Ishikawa (cell line): ENCODE results near the gene SEC14L6.

ENCODE experiments used
- CEBPB ChIP-seq: IDR thresholded peaks from 2 replicates; pipeline ENCODE4 v1.6.1; 2012
- CREB1 ChIP-seq: IDR thresholded peaks from 2 replicates; pipeline ENCODE4 v1.6.1; 2012; ENCODE audit warnings: low read depth
- EP300 ChIP-seq: IDR thresholded peaks from 2 replicates; pipeline ENCODE4 v1.6.1; 2012; ENCODE audit warnings: borderline replicate concordance
- FOXM1 ChIP-seq: IDR thresholded peaks from 2 replicates; pipeline ENCODE4 v1.6.1; 2012; ENCODE audit warnings: low read depth, borderline replicate concordance
- NFIC ChIP-seq: IDR thresholded peaks from 2 replicates; pipeline ENCODE4 v1.6.1; 2012
- TAF1 ChIP-seq: IDR thresholded peaks from 2 replicates; pipeline ENCODE4 v1.6.1; 2012; ENCODE audit warnings: low read depth, mild to moderate bottlenecking
- TEAD4 ChIP-seq: IDR thresholded peaks from 2 replicates; pipeline ENCODE4 v1.6.1; 2012
- YY1 ChIP-seq: IDR thresholded peaks from 2 replicates; pipeline ENCODE4 v1.6.1; 2012; ENCODE audit warnings: low read depth
- TF ChIP-seq, protein P1 (sequence below): IDR thresholded peaks from 2 replicates; pipeline ENCODE4 v1.6.1; 2012; ENCODE audit warnings: low read depth, mild to moderate bottlenecking
- TF ChIP-seq, protein P2 (sequence below): IDR thresholded peaks from 2 replicates; pipeline ENCODE4 v1.6.1; 2012

DNA sequence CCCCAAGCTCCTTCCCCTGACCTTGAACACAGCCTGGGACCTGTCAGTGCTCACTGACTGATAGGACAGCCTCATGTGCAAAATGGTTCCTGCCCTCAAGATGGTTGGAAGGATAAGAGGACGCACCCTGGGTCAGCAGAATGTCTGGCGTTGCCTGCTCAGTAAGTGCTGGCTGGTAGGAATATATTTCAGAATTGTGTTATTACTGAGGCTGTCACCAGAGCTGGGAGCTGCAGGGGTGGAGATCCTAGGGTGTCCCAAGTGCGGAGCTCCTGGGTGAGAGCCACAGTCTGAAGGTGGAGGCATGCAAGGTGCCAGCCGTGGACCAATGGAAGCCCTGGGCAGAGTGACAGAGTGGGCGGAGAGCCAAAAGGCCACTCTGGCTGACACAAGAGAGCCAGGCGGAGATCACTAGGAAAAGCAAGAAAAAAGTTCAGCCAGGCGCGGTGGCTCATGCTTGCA lies 40.0 kb downstream of the SEC14L6 start:
- TF ChIP-seq CREB1 (no peak), CEBPB (no peak), EP300 (no peak), TEAD4 (no peak), NFIC (peak; percentile 49), FOXM1 (no peak), TAF1 (no peak), YY1 (no peak)
- TF ChIP-seq, protein P1, sequence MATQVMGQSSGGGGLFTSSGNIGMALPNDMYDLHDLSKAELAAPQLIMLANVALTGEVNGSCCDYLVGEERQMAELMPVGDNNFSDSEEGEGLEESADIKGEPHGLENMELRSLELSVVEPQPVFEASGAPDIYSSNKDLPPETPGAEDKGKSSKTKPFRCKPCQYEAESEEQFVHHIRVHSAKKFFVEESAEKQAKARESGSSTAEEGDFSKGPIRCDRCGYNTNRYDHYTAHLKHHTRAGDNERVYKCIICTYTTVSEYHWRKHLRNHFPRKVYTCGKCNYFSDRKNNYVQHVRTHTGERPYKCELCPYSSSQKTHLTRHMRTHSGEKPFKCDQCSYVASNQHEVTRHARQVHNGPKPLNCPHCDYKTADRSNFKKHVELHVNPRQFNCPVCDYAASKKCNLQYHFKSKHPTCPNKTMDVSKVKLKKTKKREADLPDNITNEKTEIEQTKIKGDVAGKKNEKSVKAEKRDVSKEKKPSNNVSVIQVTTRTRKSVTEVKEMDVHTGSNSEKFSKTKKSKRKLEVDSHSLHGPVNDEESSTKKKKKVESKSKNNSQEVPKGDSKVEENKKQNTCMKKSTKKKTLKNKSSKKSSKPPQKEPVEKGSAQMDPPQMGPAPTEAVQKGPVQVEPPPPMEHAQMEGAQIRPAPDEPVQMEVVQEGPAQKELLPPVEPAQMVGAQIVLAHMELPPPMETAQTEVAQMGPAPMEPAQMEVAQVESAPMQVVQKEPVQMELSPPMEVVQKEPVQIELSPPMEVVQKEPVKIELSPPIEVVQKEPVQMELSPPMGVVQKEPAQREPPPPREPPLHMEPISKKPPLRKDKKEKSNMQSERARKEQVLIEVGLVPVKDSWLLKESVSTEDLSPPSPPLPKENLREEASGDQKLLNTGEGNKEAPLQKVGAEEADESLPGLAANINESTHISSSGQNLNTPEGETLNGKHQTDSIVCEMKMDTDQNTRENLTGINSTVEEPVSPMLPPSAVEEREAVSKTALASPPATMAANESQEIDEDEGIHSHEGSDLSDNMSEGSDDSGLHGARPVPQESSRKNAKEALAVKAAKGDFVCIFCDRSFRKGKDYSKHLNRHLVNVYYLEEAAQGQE = no peak
- TF ChIP-seq, protein P2, sequence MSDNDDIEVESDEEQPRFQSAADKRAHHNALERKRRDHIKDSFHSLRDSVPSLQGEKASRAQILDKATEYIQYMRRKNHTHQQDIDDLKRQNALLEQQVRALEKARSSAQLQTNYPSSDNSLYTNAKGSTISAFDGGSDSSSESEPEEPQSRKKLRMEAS = no peak
